ENCODE measurements around the gene MTF1.
"Not testable (repeated sequence)": the region's sequence is repeated elsewhere in the genome, so short reads cannot be mapped to it uniquely, and the experiment has no call there.

Gene MTF1

DNA sequence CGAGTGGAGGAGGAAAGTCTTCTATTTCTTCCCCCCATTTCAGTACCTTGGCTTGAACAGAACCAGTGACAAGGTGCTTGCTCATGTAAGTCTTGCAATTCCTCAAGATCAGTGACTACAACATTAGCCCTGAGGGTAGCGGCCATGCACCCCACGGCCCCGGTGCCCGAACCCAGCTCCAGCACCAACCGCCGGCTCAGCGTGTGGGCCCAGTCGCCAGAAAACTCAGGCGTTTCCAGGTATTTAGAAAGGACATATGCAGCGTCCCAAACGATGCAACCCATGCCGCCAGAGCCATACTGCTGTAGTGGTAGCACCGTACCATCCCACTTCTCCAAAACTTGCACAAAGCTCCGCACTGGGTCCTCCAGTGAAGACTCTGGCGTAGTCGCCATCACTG lies 76.9 kb downstream of the MTF1 start:
- H3K4me3 ChIP-seq (ENCODE audit: low read depth, low read length), result no peak overlapping the region
- TF ChIP-seq, protein P1, sequence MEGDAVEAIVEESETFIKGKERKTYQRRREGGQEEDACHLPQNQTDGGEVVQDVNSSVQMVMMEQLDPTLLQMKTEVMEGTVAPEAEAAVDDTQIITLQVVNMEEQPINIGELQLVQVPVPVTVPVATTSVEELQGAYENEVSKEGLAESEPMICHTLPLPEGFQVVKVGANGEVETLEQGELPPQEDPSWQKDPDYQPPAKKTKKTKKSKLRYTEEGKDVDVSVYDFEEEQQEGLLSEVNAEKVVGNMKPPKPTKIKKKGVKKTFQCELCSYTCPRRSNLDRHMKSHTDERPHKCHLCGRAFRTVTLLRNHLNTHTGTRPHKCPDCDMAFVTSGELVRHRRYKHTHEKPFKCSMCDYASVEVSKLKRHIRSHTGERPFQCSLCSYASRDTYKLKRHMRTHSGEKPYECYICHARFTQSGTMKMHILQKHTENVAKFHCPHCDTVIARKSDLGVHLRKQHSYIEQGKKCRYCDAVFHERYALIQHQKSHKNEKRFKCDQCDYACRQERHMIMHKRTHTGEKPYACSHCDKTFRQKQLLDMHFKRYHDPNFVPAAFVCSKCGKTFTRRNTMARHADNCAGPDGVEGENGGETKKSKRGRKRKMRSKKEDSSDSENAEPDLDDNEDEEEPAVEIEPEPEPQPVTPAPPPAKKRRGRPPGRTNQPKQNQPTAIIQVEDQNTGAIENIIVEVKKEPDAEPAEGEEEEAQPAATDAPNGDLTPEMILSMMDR (IDR thresholded peaks at IDR 0.05; ENCODE audit: low read depth, low read length), result no peak

DNA sequence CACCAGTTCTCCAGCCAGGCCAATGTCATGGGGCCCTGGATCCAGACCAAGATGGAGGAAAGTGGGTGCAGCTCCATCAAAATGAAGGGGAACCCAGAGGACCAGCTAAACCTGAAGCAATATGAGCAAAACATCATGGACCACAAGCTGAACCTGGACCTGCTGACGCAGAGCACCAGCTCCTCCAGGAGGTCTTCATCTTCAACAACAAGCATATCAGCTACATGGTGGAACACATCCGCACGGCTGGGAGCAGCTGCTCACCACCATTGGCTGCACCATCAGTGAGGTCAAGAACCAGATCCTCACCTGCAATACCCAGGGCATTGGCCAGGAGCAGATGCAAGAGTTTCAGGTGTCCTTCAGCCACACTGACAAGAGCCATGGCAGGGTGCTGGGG lies 80.7 kb downstream of the MTF1 start:
- TF ChIP-seq, protein P1 (IDR thresholded peaks at IDR 0.05; ENCODE audit: low read depth, low read length), result no peak
- no peak overlapping the region for H3K4me3 ChIP-seq (ENCODE audit: low read depth, low read length)

DNA sequence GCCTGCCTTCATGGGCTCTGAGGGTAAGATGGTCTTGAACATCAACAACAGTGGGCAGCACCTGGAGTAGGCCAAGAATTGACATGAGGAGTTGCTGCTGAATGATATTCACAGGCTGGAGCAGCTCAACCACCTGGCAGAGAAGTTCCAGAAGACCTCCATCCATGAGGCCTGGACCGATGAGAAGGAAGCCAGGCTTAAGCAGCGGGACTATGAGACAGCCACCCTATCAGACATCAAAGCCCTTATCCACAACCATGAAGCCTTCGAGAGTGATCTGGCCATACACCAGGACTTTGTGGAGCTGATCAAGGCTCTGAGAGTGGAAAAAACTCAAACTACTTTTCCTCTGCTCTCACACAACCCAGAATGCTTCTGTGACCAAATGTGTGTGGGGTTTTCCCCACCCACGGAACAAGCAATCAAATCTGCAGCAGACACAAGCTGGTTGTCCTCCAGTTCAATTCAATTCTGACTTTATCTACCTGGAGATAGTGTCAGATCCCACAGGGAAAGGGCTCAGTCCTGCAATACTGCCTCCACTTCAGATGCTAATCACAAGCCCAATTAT lies 82.4 kb downstream of the MTF1 start:
- no peak overlapping the region for H3K4me3 ChIP-seq (ENCODE audit: low read depth, low read length)
- TF ChIP-seq, protein P1 (IDR thresholded peaks at IDR 0.05; ENCODE audit: low read depth, low read length), result no peak

DNA sequence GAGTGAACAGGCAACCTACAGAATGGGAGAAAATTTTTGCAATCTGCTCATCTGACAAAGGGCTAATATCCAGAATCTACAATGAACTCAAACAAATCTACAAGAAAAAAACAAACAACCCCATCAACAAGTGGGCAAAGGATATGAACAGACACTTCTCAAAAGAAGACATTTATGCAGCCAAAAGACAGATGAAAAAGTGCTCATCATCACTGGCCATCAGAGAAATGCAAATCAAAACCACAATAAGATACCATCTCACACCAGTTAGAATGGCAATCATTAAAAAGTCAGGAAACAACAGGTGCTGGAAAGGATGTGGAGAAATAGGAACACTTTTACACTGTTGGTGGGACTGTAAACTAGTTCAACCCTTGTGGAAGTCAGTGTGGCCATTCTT lies 88.0 kb downstream of the MTF1 start:
- not testable (repeated sequence) for H3K4me3 ChIP-seq (ENCODE audit: low read depth, low read length)

DNA sequence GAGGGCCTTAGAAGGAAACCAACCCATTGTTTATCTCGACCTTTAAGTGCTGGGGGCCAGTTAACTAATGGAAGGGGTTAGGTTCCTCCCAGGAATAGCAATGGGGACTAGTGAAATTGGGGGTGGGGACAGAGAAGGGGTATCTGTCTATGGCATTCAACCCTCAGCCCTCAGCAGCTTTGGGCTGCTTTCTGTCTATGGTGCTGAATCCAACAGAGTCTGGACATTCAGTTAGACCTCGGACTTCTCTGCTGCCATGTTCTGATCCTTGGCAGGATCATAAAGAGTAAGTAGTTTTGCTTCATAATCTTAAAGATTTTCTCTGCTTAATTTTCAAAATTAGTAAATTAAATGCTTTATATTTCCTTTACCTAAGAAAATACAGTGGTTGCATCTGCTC lies 91.9 kb downstream of the MTF1 start:
- TF ChIP-seq, protein P1 (IDR thresholded peaks at IDR 0.05; ENCODE audit: low read depth, low read length), result no peak
- H3K4me3 ChIP-seq (ENCODE audit: low read depth, low read length), result no peak overlapping the region

DNA sequence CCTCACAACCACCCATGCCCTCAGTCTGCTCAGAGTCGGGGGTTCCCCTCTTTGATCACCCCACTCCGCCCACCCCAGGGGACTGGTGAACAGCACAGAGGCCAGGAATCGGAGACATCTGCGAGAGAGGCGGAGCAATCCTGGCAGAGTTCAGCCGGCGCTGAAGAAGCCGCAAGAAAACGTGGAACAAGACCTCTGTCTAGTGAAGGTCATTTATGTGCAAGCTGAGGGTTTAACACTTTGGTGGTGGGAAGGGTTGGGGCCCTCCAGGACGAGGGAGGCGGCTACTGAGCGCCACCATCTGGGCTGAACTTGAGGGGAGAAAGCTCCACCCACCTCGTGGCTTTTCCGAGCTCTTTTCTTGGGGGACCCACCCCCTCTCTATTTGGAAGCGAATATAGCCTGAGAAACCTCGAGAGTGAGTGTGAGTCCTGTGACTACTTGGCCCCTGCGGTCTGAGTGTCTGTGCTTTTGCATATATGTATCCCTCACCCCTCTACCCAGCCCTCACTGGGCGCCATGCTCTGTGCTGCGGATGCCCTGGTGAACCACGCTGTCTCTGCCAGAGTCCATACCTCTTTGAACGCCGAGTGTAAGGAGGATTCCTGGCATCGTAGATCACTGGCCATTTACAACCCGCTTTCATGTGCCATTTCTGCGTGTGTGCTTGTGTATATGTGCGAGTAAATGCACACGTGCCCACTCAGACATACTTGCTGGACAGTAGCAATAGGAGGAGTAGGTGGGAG lies 93.3 kb downstream of the MTF1 start:
- TF ChIP-seq, protein P1 (IDR thresholded peaks at IDR 0.05; ENCODE audit: low read depth, low read length), result no peak

DNA sequence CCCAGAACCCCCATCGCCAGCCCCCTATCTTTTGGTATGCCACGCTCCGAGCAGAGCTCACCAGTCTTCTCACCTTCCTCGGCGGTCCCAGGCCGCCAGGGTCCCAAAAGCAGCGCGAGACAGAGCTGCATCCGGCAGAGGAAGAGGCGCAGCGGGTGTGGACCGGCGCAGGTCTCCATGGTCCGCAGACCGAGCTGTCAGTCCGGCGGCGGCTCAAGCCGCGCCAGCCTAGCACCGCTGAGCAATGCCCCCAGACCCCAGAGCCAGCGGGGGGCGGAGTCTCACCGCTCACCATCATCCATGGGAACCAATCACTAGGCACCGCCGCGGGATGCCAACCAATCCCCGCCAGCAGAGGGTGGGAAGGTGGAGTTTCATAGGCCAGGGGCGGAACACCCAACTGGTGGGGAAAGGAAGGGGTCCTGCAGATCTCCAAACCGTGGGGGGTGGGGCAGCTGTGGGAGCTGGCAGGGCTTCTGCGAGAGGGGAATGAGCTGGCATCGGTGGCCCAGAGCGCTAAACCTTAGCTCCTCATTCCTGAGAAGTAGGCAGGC lies 94.4 kb downstream of the MTF1 start, which contains the start of gene EPHA10:
Gene EPHA10 (minus strand): TSS at position 233 of the 554 bp plus-strand sequence. CDS start 54 bp downstream, at position 179.
- no peak within 1 kb of the TSS for H3K4me3 ChIP-seq (ENCODE audit: low read depth, low read length)
- TF ChIP-seq, protein P1 (IDR thresholded peaks at IDR 0.05; ENCODE audit: low read depth, low read length), result no peak

More for the DNA sequence above, 93.3 kb downstream of the MTF1 start:
- H3K4me3 ChIP-seq (ENCODE audit: low read depth, low read length), result no peak overlapping the region
